ENCODE measurements around the gene ACMSD. TPM values are rescaled to one million over a fixed set of nuclear protein-coding genes. Genes with fewer than 3 reads are reported as not detected.
A peak's percentile ranks its signal among the peaks of the same experiment; 100 is the strongest.
"Not testable (repeated sequence)": the region's sequence is repeated elsewhere in the genome, so short reads cannot be mapped to it uniquely, and the experiment has no call there.

ACMSD gene
- total and polyA plus RNA-seq, 2 of the 13 experiments (the other 11 are each of a cell fraction or from before 2014, with no cell fraction given): not detected

GRCh38 chr2:134846213-134846612 is 7.8 kb downstream of the ACMSD start:
- TF ChIP-seq HNF4A (CRISPR knock-in tag; IDR thresholded peaks at IDR 0.05) (no peak), CEBPB (IDR thresholded peaks at IDR 0.05; ENCODE audit: borderline replicate concordance, low read depth, low read length) (peak; percentile 44; the same call in 1 of the 2 replicates)
- DNase-seq (ENCODE audit: low spot score) (no peak), ATAC-seq (no peak), FAIRE-seq (no peak)
- Histone ChIP-seq H3K79me2 (ENCODE audit: insufficient read depth, low read length) (no peaks in the 10 kb centered on the region), H2AFZ (ENCODE audit: low read length) (no peak overlapping the region), H3K27me3 (ENCODE audit: control insufficient read depth in 1 of 2, insufficient read depth in 2 of 2, low read length in 2 of 2) (no peaks in the 10 kb centered on the region), H3K9me3 (ENCODE audit: low read length) (no peaks in the 10 kb centered on the region), H4K20me1 (ENCODE audit: insufficient read depth, low read length) (no peaks in the 10 kb centered on the region), H3K4me1 (ENCODE audit: insufficient read depth, low read length) (no peaks in the 10 kb centered on the region), H3K4me3 (replicated peaks in 1 of 3; ENCODE audit: insufficient read depth in 1 of 3, low read depth in 2 of 3, low read length in 3 of 3) (no peak overlapping the region), H3K27ac (ENCODE audit: extremely low read length, insufficient read depth, low read length) (no peak overlapping the region), H3K4me2 (ENCODE audit: low read depth, low read length) (no peak overlapping the region), H3K9ac (ENCODE audit: insufficient read depth, low read depth, low read length) (no peak overlapping the region), H3K36me3 (replicated peaks in 1 of 2; ENCODE audit: control insufficient read depth in 1 of 2, insufficient read depth in 2 of 2, low read length in 2 of 2) (no peaks in the 10 kb centered on the region)
- POLR2A ChIA-PET: no interaction called here
- in situ Hi-C loops (cut with HindIII; ENCODE audit: extremely low pct_ligation_motif_present, low pct_unique_long_range_greater_than_20kb) (no loop called here), intact Hi-C loops (cut with micrococcal nuclease; ENCODE audit: unreplicated experiment) (no loop called here)
- CTCF ChIA-PET (ENCODE audit: low intra/inter-chr PET ratio, low total read pairs): no interaction called here
- 6% methylated on average over 1 of the region's 1 CpG for WGBS (ENCODE audit: low lambda C conversion rate)
- no TSS peak for BruUV-seq (replicated peaks)

- 54% methylated on average over 5 of the region's 5 CpGs for WGBS (ENCODE audit: low lambda C conversion rate)
- BruUV-seq (replicated peaks); ATAC-seq; DNase-seq (ENCODE audit: low spot score); H3K9me3 ChIP-seq (ENCODE audit: low read length); H3K4me2 ChIP-seq (ENCODE audit: low read depth, low read length); H3K4me1 ChIP-seq (ENCODE audit: insufficient read depth, low read length); H3K27ac ChIP-seq (ENCODE audit: extremely low read length, insufficient read depth, low read length); CTCF ChIA-PET (ENCODE audit: low intra/inter-chr PET ratio, low total read pairs); H4K20me1 ChIP-seq (ENCODE audit: insufficient read depth, low read length); in situ Hi-C loops (cut with HindIII; ENCODE audit: extremely low pct_ligation_motif_present, low pct_unique_long_range_greater_than_20kb); POLR2A ChIA-PET; H3K4me3 ChIP-seq (replicated peaks in 1 of 3; ENCODE audit: insufficient read depth in 1 of 3, low read depth in 2 of 3, low read length in 3 of 3); H3K36me3 ChIP-seq (replicated peaks in 1 of 2; ENCODE audit: control insufficient read depth in 1 of 2, insufficient read depth in 2 of 2, low read length in 2 of 2); H3K79me2 ChIP-seq (ENCODE audit: insufficient read depth, low read length); FAIRE-seq; intact Hi-C loops (cut with micrococcal nuclease; ENCODE audit: unreplicated experiment); H3K27me3 ChIP-seq (ENCODE audit: control insufficient read depth in 1 of 2, insufficient read depth in 2 of 2, low read length in 2 of 2); H3K9ac ChIP-seq (ENCODE audit: insufficient read depth, low read depth, low read length); H2AFZ ChIP-seq (ENCODE audit: low read length): not testable (repeated sequence)
These were observed 9.2 kb downstream of the ACMSD start for GRCh38 chr2:134847582-134847981.

GRCh38 chr2:134852518-134852917 is 14.1 kb downstream of the ACMSD start:
- Histone ChIP-seq H3K27me3 (ENCODE audit: control insufficient read depth in 1 of 2, insufficient read depth in 2 of 2, low read length in 2 of 2) (no peaks in the 10 kb centered on the region; a peak in 1 of 5 replicates), H3K9me3 (ENCODE audit: low read length) (no peaks in the 10 kb centered on the region), H2AFZ (ENCODE audit: low read length) (no peak overlapping the region), H3K4me2 (ENCODE audit: low read depth, low read length) (no peak overlapping the region), H3K36me3 (replicated peaks in 1 of 2; ENCODE audit: control insufficient read depth in 1 of 2, insufficient read depth in 2 of 2, low read length in 2 of 2) (no peaks in the 10 kb centered on the region), H3K27ac (ENCODE audit: extremely low read length, insufficient read depth, low read length) (no peak overlapping the region), H3K9ac (ENCODE audit: insufficient read depth, low read depth, low read length) (no peak overlapping the region), H3K79me2 (ENCODE audit: insufficient read depth, low read length) (no peaks in the 10 kb centered on the region), H3K4me1 (ENCODE audit: insufficient read depth, low read length) (no peaks in the 10 kb centered on the region), H3K4me3 (replicated peaks in 1 of 3; ENCODE audit: insufficient read depth in 1 of 3, low read depth in 2 of 3, low read length in 3 of 3) (no peak overlapping the region), H4K20me1 (ENCODE audit: insufficient read depth, low read length) (no peaks in the 10 kb centered on the region)
- DNase-seq (ENCODE audit: low spot score) (no peak), ATAC-seq (no peak), FAIRE-seq (no peak)
- BruUV-seq (replicated peaks): no TSS peak
- intact Hi-C loops (cut with micrococcal nuclease; ENCODE audit: unreplicated experiment): no loop called here
- whole genome bisulfite sequencing (ENCODE audit: low lambda C conversion rate): 36% methylated on average over 7 of the region's 7 CpGs
- in situ Hi-C loops (cut with HindIII; ENCODE audit: extremely low pct_ligation_motif_present, low pct_unique_long_range_greater_than_20kb): no loop called here
- ChIA-PET POLR2A (no interaction called here), CTCF (ENCODE audit: low intra/inter-chr PET ratio, low total read pairs) (no interaction called here)
- TF ChIP-seq CSRNP1 (CRISPR knock-in tag; IDR thresholded peaks at IDR 0.05): no peak
- TF ChIP-seq ATRX (CRISPR knock-in tag; IDR thresholded peaks at IDR 0.05; ENCODE audit: borderline replicate concordance): no peak
- TF ChIP-seq SMAD9 (CRISPR knock-in tag; IDR thresholded peaks at IDR 0.05): no peak
- TF ChIP-seq NR0B2 (CRISPR knock-in tag; IDR thresholded peaks at IDR 0.05): no peak
